HG03097 (cell line): Measurements from ENCODE around the gene ADAT3.

Experiments
- ATAC-seq: cut with Tn5 transposase; IDR thresholded peaks from one replicate; pipeline ENCODE4 v1.9.1; 2021; ENCODE audit not compliant: unreplicated experiment, low FRiP score

The ADAT3 gene

GRCh38 chr19:1905110-1905862 lies at the start of gene ADAT3, which contains the start of gene SCAMP4:
Gene ADAT3, plus strand, starts transcription at chr19:1905399. Its CDS starts 6,649 bp downstream, at chr19:1912048.
Gene SCAMP4, plus strand, starts transcription at chr19:1905399. Its CDS starts 9,621 bp downstream, at chr19:1915020.
- ATAC-seq, result peak; percentile 80

- no peak for ATAC-seq
These were observed 49.4 kb upstream of the ADAT3 start for GRCh38 chr19:1855828-1856255.

GRCh38 chr19:1856345-1856697 lies 48.9 kb upstream of the ADAT3 start:
- no peak for ATAC-seq

- ATAC-seq, result no peak
These were observed 48.2 kb upstream of the ADAT3 start for GRCh38 chr19:1856698-1857603.

GRCh38 chr19:1857648-1858326 lies 47.4 kb upstream of the ADAT3 start:
- no peak for ATAC-seq

GRCh38 chr19:1858412-1859081 lies 46.7 kb upstream of the ADAT3 start:
- no peak for ATAC-seq

GRCh38 chr19:1859331-1859781 lies 45.8 kb upstream of the ADAT3 start:
- no peak for ATAC-seq

GRCh38 chr19:1860042-1860775 lies 45.0 kb upstream of the ADAT3 start:
- ATAC-seq, result no peak

- no peak for ATAC-seq
These were observed 44.2 kb upstream of the ADAT3 start for GRCh38 chr19:1860821-1861598.

- ATAC-seq, result no peak
These were observed 43.6 kb upstream of the ADAT3 start for GRCh38 chr19:1861599-1862031.

- no peak for ATAC-seq
These were observed 43.2 kb upstream of the ADAT3 start for GRCh38 chr19:1862068-1862423.

- ATAC-seq, result peak; percentile 3
These were observed 42.5 kb upstream of the ADAT3 start for GRCh38 chr19:1862424-1863327.

GRCh38 chr19:1863328-1863637 lies 41.9 kb upstream of the ADAT3 start, which contains the start of gene KLF16:
Gene KLF16, minus strand, starts transcription at chr19:1863579. Its CDS starts 82 bp downstream, at chr19:1863497.
- no peak for ATAC-seq

GRCh38 chr19:1863638-1864479 lies 41.3 kb upstream of the ADAT3 start:
- ATAC-seq, result peak; percentile 47

GRCh38 chr19:1864480-1865171 lies 40.6 kb upstream of the ADAT3 start:
- peak; percentile 33 for ATAC-seq

GRCh38 chr19:1865172-1866010 lies 39.8 kb upstream of the ADAT3 start:
- ATAC-seq, result no peak
